MM.1S (cell line): ENCODE results near the gene AP1G2.

Source experiments
- EZH2phosphoT487 ChIP-seq: fragments of 300-600 bp; sonication (generic); IDR thresholded peaks from 2 replicates; pipeline ENCODE4 v1.6.1; 2018; ENCODE audit warnings: antibody characterized with exemption, low read length
- TF ChIP-seq, protein P1 (sequence below): fragments of 300-600 bp; sonication (generic); IDR thresholded peaks from 2 replicates; pipeline ENCODE4 v1.5.1; 2016; ENCODE audit warnings: antibody characterized with exemption, low read length, mixed read lengths

DNA sequence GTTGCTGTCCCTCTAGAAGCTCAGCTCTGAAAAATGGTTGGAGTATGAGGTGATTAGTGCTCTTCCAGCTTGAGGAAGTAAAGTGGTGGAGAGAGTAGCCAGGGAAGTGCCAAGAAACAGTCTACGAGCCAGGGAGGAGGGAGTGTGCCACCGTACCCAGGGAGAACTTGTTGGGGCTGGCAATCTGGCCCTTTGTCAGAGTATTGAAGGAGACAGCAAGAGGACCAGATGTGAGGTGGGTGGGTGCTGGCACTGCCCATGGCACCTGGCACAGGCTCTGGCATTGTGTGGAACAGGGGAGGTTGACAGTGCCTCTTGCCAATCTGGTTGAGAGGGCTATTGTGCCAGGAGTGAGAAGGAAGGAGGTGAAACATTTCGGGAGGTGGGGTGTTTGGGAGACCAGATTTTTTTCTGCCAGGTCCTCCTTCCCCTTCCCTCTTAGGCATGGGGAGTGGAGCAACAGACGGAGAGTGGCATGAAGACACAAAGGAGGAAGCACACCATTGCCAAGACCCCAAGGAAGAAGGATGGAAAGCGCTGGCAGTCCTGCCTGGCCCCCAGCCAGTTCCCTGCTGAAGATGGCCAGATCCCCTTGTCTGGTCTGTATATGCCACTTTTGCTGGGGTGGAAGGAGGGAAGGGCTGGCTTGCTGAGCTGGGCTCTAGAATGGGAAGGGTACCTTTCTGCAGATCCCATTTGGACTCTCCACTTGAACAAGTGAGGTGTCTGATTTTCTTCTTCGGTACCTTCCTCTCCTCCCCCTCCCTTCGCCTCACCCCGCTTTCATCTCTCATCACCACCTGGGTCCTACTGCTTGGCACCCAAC, 53.6 kb downstream of the AP1G2 start:
- TF ChIP-seq, protein P1, sequence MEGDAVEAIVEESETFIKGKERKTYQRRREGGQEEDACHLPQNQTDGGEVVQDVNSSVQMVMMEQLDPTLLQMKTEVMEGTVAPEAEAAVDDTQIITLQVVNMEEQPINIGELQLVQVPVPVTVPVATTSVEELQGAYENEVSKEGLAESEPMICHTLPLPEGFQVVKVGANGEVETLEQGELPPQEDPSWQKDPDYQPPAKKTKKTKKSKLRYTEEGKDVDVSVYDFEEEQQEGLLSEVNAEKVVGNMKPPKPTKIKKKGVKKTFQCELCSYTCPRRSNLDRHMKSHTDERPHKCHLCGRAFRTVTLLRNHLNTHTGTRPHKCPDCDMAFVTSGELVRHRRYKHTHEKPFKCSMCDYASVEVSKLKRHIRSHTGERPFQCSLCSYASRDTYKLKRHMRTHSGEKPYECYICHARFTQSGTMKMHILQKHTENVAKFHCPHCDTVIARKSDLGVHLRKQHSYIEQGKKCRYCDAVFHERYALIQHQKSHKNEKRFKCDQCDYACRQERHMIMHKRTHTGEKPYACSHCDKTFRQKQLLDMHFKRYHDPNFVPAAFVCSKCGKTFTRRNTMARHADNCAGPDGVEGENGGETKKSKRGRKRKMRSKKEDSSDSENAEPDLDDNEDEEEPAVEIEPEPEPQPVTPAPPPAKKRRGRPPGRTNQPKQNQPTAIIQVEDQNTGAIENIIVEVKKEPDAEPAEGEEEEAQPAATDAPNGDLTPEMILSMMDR = no peak
- no peak for TF ChIP-seq EZH2phosphoT487
